ENCODE data around the gene WNT3. TPM values are rescaled to one million over a fixed set of nuclear protein-coding genes. Genes with fewer than 3 reads are reported as not detected.
"Not testable (repeated sequence)": the region's sequence is repeated elsewhere in the genome, so short reads cannot be mapped to it uniquely, and the experiment has no call there.

The WNT3 gene
- total RNA-seq, 1 experiment from 2014 or later: 8.8 TPM

GRCh38 chr17:46758614-46759013 lies 59.9 kb downstream of the WNT3 start:
- intact Hi-C loops (cut with micrococcal nuclease; ENCODE audit: unreplicated experiment): no loop called here
- Histone ChIP-seq H3K4me3 (ENCODE audit: low read depth, low read length) (no peak overlapping the region), H3K4me1 (peaks cover 9% of the 10 kb centered on the region), H3K9me3 (no peaks in the 10 kb centered on the region), H3K36me3 (ENCODE audit: control insufficient read depth, insufficient read depth, low read length) (no peaks in the 10 kb centered on the region), H3K27me3 (replicated peaks; ENCODE audit: control insufficient read depth, insufficient read depth, low read length) (no peaks in the 10 kb centered on the region)
- no peak for TF ChIP-seq CTCF (IDR thresholded peaks at IDR 0.05; ENCODE audit: insufficient read depth in 1 of 2, low read depth in 1 of 2, low read length in 1 of 2, severe bottlenecking in 1 of 2, unreplicated experiment in 1 of 2)
- peaks cover 14% of the 10 kb centered on the region for H3K36me3 Mint-ChIP-seq (ENCODE audit: insufficient read depth, unreplicated experiment)
- ChIA-PET POLR2A (no interaction called here), CTCF (no interaction called here)
- no peaks in the 10 kb centered on the region for H3K9me3 Mint-ChIP-seq (ENCODE audit: unreplicated experiment)
- H3K4me1 Mint-ChIP-seq (ENCODE audit: low read depth, unreplicated experiment): peaks cover 10% of the 10 kb centered on the region
- DNase-seq: no peak
- no peak overlapping the region for H3K4me3 Mint-ChIP-seq (ENCODE audit: unreplicated experiment)
- no peak overlapping the region for H3K27ac Mint-ChIP-seq (ENCODE audit: unreplicated experiment)
- no TSS peak for BruUV-seq (replicated peaks)
- H3K27me3 Mint-ChIP-seq (ENCODE audit: insufficient read depth, unreplicated experiment): no peaks in the 10 kb centered on the region

GRCh38 chr17:46757588-46757987 lies 60.9 kb downstream of the WNT3 start:
- BruUV-seq (replicated peaks); H3K4me3 Mint-ChIP-seq (ENCODE audit: unreplicated experiment); H3K27me3 Mint-ChIP-seq (ENCODE audit: insufficient read depth, unreplicated experiment); CTCF ChIA-PET; H3K4me3 ChIP-seq (ENCODE audit: low read depth, low read length); H3K4me1 ChIP-seq; DNase-seq; H3K36me3 ChIP-seq (ENCODE audit: control insufficient read depth, insufficient read depth, low read length); intact Hi-C loops (cut with micrococcal nuclease; ENCODE audit: unreplicated experiment); H3K27ac Mint-ChIP-seq (ENCODE audit: unreplicated experiment); H3K27me3 ChIP-seq (replicated peaks; ENCODE audit: control insufficient read depth, insufficient read depth, low read length); H3K4me1 Mint-ChIP-seq (ENCODE audit: low read depth, unreplicated experiment); H3K9me3 Mint-ChIP-seq (ENCODE audit: unreplicated experiment); H3K9me3 ChIP-seq; POLR2A ChIA-PET: not testable (repeated sequence)
- peaks cover 14% of the 10 kb centered on the region for H3K36me3 Mint-ChIP-seq (ENCODE audit: insufficient read depth, unreplicated experiment)

- ChIA-PET POLR2A (no interaction called here), CTCF (no interaction called here)
- Histone ChIP-seq H3K9me3 (no peaks in the 10 kb centered on the region), H3K27me3 (replicated peaks; ENCODE audit: control insufficient read depth, insufficient read depth, low read length) (no peaks in the 10 kb centered on the region), H3K36me3 (ENCODE audit: control insufficient read depth, insufficient read depth, low read length) (no peaks in the 10 kb centered on the region; the same call in 1 of the 2 replicates), H3K4me3 (ENCODE audit: low read depth, low read length) (no peak overlapping the region), H3K4me1 (no peaks in the 10 kb centered on the region)
- Mint-ChIP-seq H3K9me3 (ENCODE audit: unreplicated experiment) (no peaks in the 10 kb centered on the region), H3K4me1 (ENCODE audit: low read depth, unreplicated experiment) (no peaks in the 10 kb centered on the region), H3K4me3 (ENCODE audit: unreplicated experiment) (no peak overlapping the region), H3K36me3 (ENCODE audit: insufficient read depth, unreplicated experiment) (peaks cover 12% of the 10 kb centered on the region), H3K27ac (ENCODE audit: unreplicated experiment) (no peak overlapping the region), H3K27me3 (ENCODE audit: insufficient read depth, unreplicated experiment) (no peaks in the 10 kb centered on the region)
- DNase-seq: no peak
- intact Hi-C loops (cut with micrococcal nuclease; ENCODE audit: unreplicated experiment): no loop called here
- BruUV-seq (replicated peaks): no TSS peak
- no peak for TF ChIP-seq CTCF (IDR thresholded peaks at IDR 0.05; ENCODE audit: insufficient read depth in 1 of 2, low read depth in 1 of 2, low read length in 1 of 2, severe bottlenecking in 1 of 2, unreplicated experiment in 1 of 2)
Measured at GRCh38 chr17:46756861-46757260, 61.6 kb downstream of the WNT3 start.

- intact Hi-C loops (cut with micrococcal nuclease; ENCODE audit: unreplicated experiment): no loop called here
- BruUV-seq (replicated peaks): no TSS peak
- POLR2A ChIA-PET: no interaction called here
Measured at GRCh38 chr17:46756081-46756735, 62.3 kb downstream of the WNT3 start.

More at GRCh38 chr17:46756081-46756735, 62.3 kb downstream of the WNT3 start:
- no peaks in the 10 kb centered on the region; the same call in 1 of the 2 replicates for H3K36me3 ChIP-seq (ENCODE audit: control insufficient read depth, insufficient read depth, low read length)
- no peak for TF ChIP-seq CTCF (IDR thresholded peaks at IDR 0.05; ENCODE audit: insufficient read depth in 1 of 2, low read depth in 1 of 2, low read length in 1 of 2, severe bottlenecking in 1 of 2, unreplicated experiment in 1 of 2)
- Mint-ChIP-seq H3K4me3 (ENCODE audit: unreplicated experiment) (no peak overlapping the region), H3K27ac (ENCODE audit: unreplicated experiment) (no peak overlapping the region), H3K9me3 (ENCODE audit: unreplicated experiment) (no peaks in the 10 kb centered on the region), H3K27me3 (ENCODE audit: insufficient read depth, unreplicated experiment) (no peaks in the 10 kb centered on the region), H3K4me1 (ENCODE audit: low read depth, unreplicated experiment) (no peaks in the 10 kb centered on the region), H3K36me3 (ENCODE audit: insufficient read depth, unreplicated experiment) (peaks cover 9% of the 10 kb centered on the region)
- H3K9me3 ChIP-seq: no peaks in the 10 kb centered on the region
- no peaks in the 10 kb centered on the region for H3K4me1 ChIP-seq
- DNase-seq: no peak
- no peaks in the 10 kb centered on the region for H3K27me3 ChIP-seq (replicated peaks; ENCODE audit: control insufficient read depth, insufficient read depth, low read length)
- H3K4me3 ChIP-seq (ENCODE audit: low read depth, low read length): no peak overlapping the region
- CTCF ChIA-PET: no interaction called here
